MM.1S (cell line): ENCODE results near the gene CXCL8.

Experiments
- DNase-seq: peaks from one replicate; pipeline ENCODE4 v3.0.0-alpha.2; 2015
- H2AFZ ChIP-seq: fragments of 300-600 bp; sonication (generic); 2 replicates; pipeline ENCODE4 v1.6.0; 2016; ENCODE audit warnings: antibody characterized with exemption, low read length
- H3F3A ChIP-seq: fragments of 300-600 bp; sonication (generic); 2 replicates; pipeline ENCODE4 v1.6.1; 2016; ENCODE audit warnings: mild to moderate bottlenecking, antibody characterized with exemption, low read length, moderate library complexity, mixed read lengths; ENCODE audit not compliant: insufficient read depth
- H3K27ac ChIP-seq: fragments of 300-600 bp; sonication (generic); 2 replicates; pipeline ENCODE4 v1.5.1; 2016; ENCODE audit warnings: mild to moderate bottlenecking, low read length
- H3K27me3 ChIP-seq: fragments of 300-600 bp; sonication (generic); replicated peaks from 2 replicates; pipeline ENCODE4 v1.6.0; 2016; ENCODE audit warnings: low read length; ENCODE audit not compliant: insufficient read depth
- H3K36me3 ChIP-seq: fragments of 300-600 bp; sonication (generic); replicated peaks from 2 replicates; pipeline ENCODE4 v1.6.1; 2016; ENCODE audit warnings: mild to moderate bottlenecking, low read length, mixed read lengths; ENCODE audit not compliant: insufficient read depth
- H3K4me1 ChIP-seq: fragments of 300-600 bp; sonication (generic); 2 replicates; pipeline ENCODE4 v1.6.1; 2016; ENCODE audit warnings: low read length, mixed read lengths
- H3K4me2 ChIP-seq: fragments of 300-600 bp; sonication (generic); 2 replicates; pipeline ENCODE4 v1.6.0; 2016; ENCODE audit warnings: low read depth, low read length
- H3K4me3 ChIP-seq: fragments of 300-600 bp; sonication (generic); 2 replicates; pipeline ENCODE4 v1.5.1; 2016; ENCODE audit warnings: low read length, mixed read lengths
- H3K79me2 ChIP-seq: fragments of 300-600 bp; sonication (generic); 2 replicates; pipeline ENCODE4 v1.6.1; 2016; ENCODE audit warnings: mixed run types, low read length, mixed read lengths
- H3K9ac ChIP-seq: fragments of 300-600 bp; sonication (generic); 2 replicates; pipeline ENCODE4 v1.6.1; 2016; ENCODE audit warnings: low read length, mixed read lengths
- H3K9me2 ChIP-seq: fragments of 300-600 bp; sonication (generic); replicated peaks from 2 replicates; pipeline ENCODE4 v1.6.1; 2016; ENCODE audit warnings: mild to moderate bottlenecking, low read length, mixed read lengths; ENCODE audit not compliant: insufficient read depth
- H3K9me3 ChIP-seq: fragments of 300-600 bp; sonication (generic); replicated peaks from 2 replicates; pipeline ENCODE4 v1.6.1; 2016; ENCODE audit warnings: mild to moderate bottlenecking, low read length, mixed read lengths; ENCODE audit not compliant: insufficient read depth
- H4K20me1 ChIP-seq: fragments of 300-600 bp; sonication (generic); 2 replicates; pipeline ENCODE4 v1.6.1; 2016; ENCODE audit warnings: mild to moderate bottlenecking, low read length, moderate library complexity, mixed read lengths; ENCODE audit not compliant: insufficient read depth
- EZH2 ChIP-seq: fragments of 300-600 bp; sonication (generic); optimal IDR thresholded peaks from 2 replicates; pipeline ENCODE3; 2017; ENCODE audit warnings: low read depth, mild to moderate bottlenecking, antibody characterized with exemption, low read length, mixed read lengths
- EZH2phosphoT487 ChIP-seq: fragments of 300-600 bp; sonication (generic); IDR thresholded peaks from 2 replicates; pipeline ENCODE4 v1.6.1; 2018; ENCODE audit warnings: antibody characterized with exemption, low read length
- TF ChIP-seq, protein P1 (sequence below): fragments of 300-600 bp; sonication (generic); IDR thresholded peaks from 2 replicates; pipeline ENCODE4 v1.5.1; 2016; ENCODE audit warnings: antibody characterized with exemption, low read length, mixed read lengths

Gene CXCL8

DNA sequence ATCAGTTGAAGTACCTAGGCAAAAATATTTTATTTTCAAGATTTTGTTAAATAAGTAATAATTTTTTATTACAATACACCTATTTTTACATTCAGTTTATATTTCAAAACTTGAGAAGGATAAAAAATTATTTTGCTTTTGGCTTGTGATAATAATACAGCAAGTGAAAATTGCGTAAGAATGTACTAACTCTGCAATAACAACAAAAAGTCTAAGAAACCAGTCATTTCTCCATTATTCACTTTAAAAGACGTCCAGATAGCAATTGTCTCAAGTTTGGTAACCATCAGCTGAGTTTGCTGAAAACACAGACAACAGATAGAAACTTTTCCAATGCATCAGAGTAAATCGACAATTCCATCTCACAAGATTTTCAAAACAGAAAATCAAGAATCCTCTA lies 12.1 kb downstream of the CXCL8 start:
- Histone ChIP-seq H4K20me1 (no peaks in the 10 kb centered on the region), H3K27me3 (no peaks in the 10 kb centered on the region)

DNA sequence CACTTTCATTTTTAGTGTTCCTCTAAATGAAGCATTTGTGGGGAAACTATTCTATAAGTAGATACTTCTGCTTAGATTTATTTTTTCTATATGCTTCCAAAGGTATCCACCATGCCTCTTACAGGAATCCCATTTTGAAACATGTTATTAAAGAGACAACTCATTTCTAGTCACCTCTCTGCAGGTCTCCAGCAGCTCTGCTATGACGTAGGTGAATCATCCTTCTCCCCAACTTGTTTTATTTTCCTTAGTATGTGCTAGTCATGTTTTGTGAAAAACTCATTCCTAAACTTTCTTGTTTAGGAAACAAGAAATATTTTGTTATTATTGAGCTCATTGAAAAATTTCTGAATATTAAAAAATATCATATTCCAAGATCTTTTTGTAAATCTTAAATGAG lies 12.8 kb downstream of the CXCL8 start:
- Histone ChIP-seq H3K4me2 (no peak overlapping the region), H3K9me2 (no peaks in the 10 kb centered on the region), H3K79me2 (no peaks in the 10 kb centered on the region), H3K27ac (no peak overlapping the region), H3K27me3 (no peaks in the 10 kb centered on the region), H3K36me3 (no peaks in the 10 kb centered on the region), H2AFZ (no peak overlapping the region), H3K9me3 (no peaks in the 10 kb centered on the region), H3K4me3 (no peak overlapping the region), H3K4me1 (no peaks in the 10 kb centered on the region), H3K9ac (no peak overlapping the region), H3F3A (no peaks in the 10 kb centered on the region), H4K20me1 (no peaks in the 10 kb centered on the region)
- TF ChIP-seq, protein P1, sequence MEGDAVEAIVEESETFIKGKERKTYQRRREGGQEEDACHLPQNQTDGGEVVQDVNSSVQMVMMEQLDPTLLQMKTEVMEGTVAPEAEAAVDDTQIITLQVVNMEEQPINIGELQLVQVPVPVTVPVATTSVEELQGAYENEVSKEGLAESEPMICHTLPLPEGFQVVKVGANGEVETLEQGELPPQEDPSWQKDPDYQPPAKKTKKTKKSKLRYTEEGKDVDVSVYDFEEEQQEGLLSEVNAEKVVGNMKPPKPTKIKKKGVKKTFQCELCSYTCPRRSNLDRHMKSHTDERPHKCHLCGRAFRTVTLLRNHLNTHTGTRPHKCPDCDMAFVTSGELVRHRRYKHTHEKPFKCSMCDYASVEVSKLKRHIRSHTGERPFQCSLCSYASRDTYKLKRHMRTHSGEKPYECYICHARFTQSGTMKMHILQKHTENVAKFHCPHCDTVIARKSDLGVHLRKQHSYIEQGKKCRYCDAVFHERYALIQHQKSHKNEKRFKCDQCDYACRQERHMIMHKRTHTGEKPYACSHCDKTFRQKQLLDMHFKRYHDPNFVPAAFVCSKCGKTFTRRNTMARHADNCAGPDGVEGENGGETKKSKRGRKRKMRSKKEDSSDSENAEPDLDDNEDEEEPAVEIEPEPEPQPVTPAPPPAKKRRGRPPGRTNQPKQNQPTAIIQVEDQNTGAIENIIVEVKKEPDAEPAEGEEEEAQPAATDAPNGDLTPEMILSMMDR, result no peak
- TF ChIP-seq EZH2, result no peak
- TF ChIP-seq EZH2phosphoT487, result no peak
- DNase-seq, result no peak

More for the DNA sequence above, 12.1 kb downstream of the CXCL8 start:
- Histone ChIP-seq H3K4me2 (no peak overlapping the region), H3K79me2 (no peaks in the 10 kb centered on the region), H3F3A (no peaks in the 10 kb centered on the region), H3K4me1 (no peaks in the 10 kb centered on the region), H3K4me3 (no peak overlapping the region), H3K36me3 (no peaks in the 10 kb centered on the region), H3K27ac (no peak overlapping the region), H3K9ac (no peak overlapping the region), H3K9me3 (no peaks in the 10 kb centered on the region), H2AFZ (no peak overlapping the region), H3K9me2 (no peaks in the 10 kb centered on the region)
- no peak for DNase-seq
- TF ChIP-seq EZH2 (no peak), EZH2phosphoT487 (no peak)
- TF ChIP-seq, protein P1, result no peak

DNA sequence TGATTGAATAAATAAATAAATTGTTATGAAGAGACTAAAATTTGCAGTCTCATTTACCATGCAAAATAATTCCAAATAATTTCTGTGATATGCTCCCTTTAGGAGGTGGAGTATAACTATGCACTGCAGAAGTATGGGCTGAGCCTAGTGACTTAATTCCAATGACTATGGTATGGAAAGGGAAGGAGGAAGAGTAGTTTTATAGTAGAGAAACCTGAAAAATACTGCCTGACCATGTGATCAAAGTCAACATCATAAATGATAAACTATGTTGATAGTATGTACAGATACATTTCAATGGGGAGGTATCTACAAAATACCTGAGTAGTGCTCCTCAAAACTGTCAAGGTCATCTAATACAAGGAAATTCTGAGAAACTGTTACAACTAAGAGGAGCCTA lies 14.6 kb downstream of the CXCL8 start:
- no peak for DNase-seq

More for the DNA sequence above, 14.6 kb downstream of the CXCL8 start:
- H2AFZ ChIP-seq, result no peak overlapping the region
- no peak overlapping the region for H3K4me3 ChIP-seq
- no peak overlapping the region for H3K27ac ChIP-seq
- H3K9ac ChIP-seq, result no peak overlapping the region
- H3K79me2 ChIP-seq, result no peaks in the 10 kb centered on the region
- no peaks in the 10 kb centered on the region for H3K27me3 ChIP-seq
- H3K4me2 ChIP-seq, result no peak overlapping the region
- H3K36me3 ChIP-seq, result no peaks in the 10 kb centered on the region
- no peaks in the 10 kb centered on the region for H3K4me1 ChIP-seq
- no peaks in the 10 kb centered on the region for H4K20me1 ChIP-seq
- no peaks in the 10 kb centered on the region for H3K9me2 ChIP-seq
- no peak for TF ChIP-seq EZH2phosphoT487
- TF ChIP-seq, protein P1, result no peak
- no peak for TF ChIP-seq EZH2
- no peaks in the 10 kb centered on the region for H3F3A ChIP-seq
- no peaks in the 10 kb centered on the region for H3K9me3 ChIP-seq
